SK-N-SH (cell line): Measurements from ENCODE around the gene HYCC1.

Source experiments
- CTCF ChIP-seq: fragments of 200-600 bp; sonication (generic); IDR thresholded peaks from 2 replicates; pipeline ENCODE4 v1.6.1; 2017; ENCODE audit warnings: antibody characterized with exemption, mild to moderate bottlenecking, moderate library complexity
- EZH2phosphoT487 ChIP-seq: fragments of 200-600 bp; sonication (generic); IDR thresholded peaks from 2 replicates; pipeline ENCODE4 v1.6.1; 2017; ENCODE audit warnings: low read depth, mixed run types, mild to moderate bottlenecking, antibody characterized with exemption, moderate library complexity, borderline replicate concordance
- PBX3 ChIP-seq: IDR thresholded peaks from 2 replicates; pipeline ENCODE4; 2012
- POLR2AphosphoS5 ChIP-seq: IDR thresholded peaks from 2 replicates; pipeline ENCODE4 v1.6.1; 2012; ENCODE audit warnings: low read depth, low read length
- RCOR1 ChIP-seq: fragments of 150-350 bp; IDR thresholded peaks from 2 replicates; pipeline ENCODE4 v1.6.1; 2017; ENCODE audit warnings: antibody characterized with exemption, low read length
- TEAD4 ChIP-seq: IDR thresholded peaks from 2 replicates; pipeline ENCODE4 v1.4.0; 2012; ENCODE audit warnings: mild to moderate bottlenecking, borderline replicate concordance; ENCODE audit not compliant: insufficient read depth
- USF2 ChIP-seq: fragments of 150-350 bp; IDR thresholded peaks from 2 replicates; pipeline ENCODE4 v1.6.1; 2017; ENCODE audit warnings: antibody characterized with exemption, low read length, low read depth, borderline replicate concordance

GRCh38 chr7:23012908-23013714 is 819 bp downstream of the HYCC1 start:
- TF ChIP-seq CTCF (peak; percentile 11; the same call in 1 of the 2 replicates), PBX3 (no peak), EZH2phosphoT487 (no peak; the same call in 1 of the 2 replicates), USF2 (no peak), TEAD4 (no peak), POLR2AphosphoS5 (no peak), RCOR1 (no peak)
